A549 (cell line): ENCODE results near the gene LRRC14B. TPM values are rescaled to one million over a fixed set of nuclear protein-coding genes. Genes with fewer than 3 reads are reported as not detected.
A peak's percentile ranks its signal among the peaks of the same experiment; 100 is the strongest.
"Not testable (repeated sequence)": the region's sequence is repeated elsewhere in the genome, so short reads cannot be mapped to it uniquely, and the experiment has no call there.

Experiments used
- ATAC-seq, 2 experiments: fragments of 200-7000 bp in 1 of 2; fragments of >200 bp in 1 of 2; cut with Nextera tagmentation in 1 of 2; cut with Tn5 transposase in 1 of 2; 3 replicates each; pipeline versions ENCODE4 v1.8.0 to v1.9.1; 2018 to 2020; ENCODE audit warnings: mild to moderate bottlenecking in 1 of 2, moderate library complexity in 1 of 2
- CTCF ChIA-PET: fragments of 300-600 bp; sonication (Branson Sonifier 250); formaldehyde crosslinking; extraction: SDS; loops from one replicate; lab custom pipeline; 2021; ENCODE audit warnings: antibody characterized with exemption, inconsistent platforms; lab: Yijun Ruan, JAX
- POLR2A ChIA-PET: fragments of 350-600 bp; formaldehyde crosslinking; extraction: SDS; loops from one replicate; lab custom pipeline; 2021; ENCODE audit warnings: antibody characterized with exemption, inconsistent platforms; lab: Yijun Ruan, JAX
- DNase-seq, 2 experiments: peaks; one replicate each; pipeline versions ENCODE4 v3.0.0 to v3.0.0-alpha.2; 2011 to 2016; ENCODE audit warnings: low read depth in 1 of 2, low spot score in 1 of 2
- FAIRE-seq: peaks from 2 replicates; lab custom pipeline; 2011; peaks lifted over from hg19 to GRCh38; lab: Jason Lieb, UNC
- H3K27ac ChIP-seq, 2 experiments: fragments of >200 bp; sonication (Bioruptor Twin); formaldehyde crosslinking; 3 replicates each; pipeline ENCODE4 v1.5.1; 2016 to 2017
- H3K4me1 ChIP-seq: fragments of >200 bp; sonication (Bioruptor Twin); formaldehyde crosslinking; 3 replicates; pipeline ENCODE4 v1.6.1; 2016
- H3K4me2 ChIP-seq: fragments of >200 bp; sonication (Bioruptor Twin); formaldehyde crosslinking; 3 replicates; pipeline ENCODE4 v1.6.1; 2016
- H3K4me3 ChIP-seq: fragments of >200 bp; sonication (Bioruptor Twin); formaldehyde crosslinking; 3 replicates; pipeline ENCODE4 v1.5.1; 2016
- H3K9me3 ChIP-seq: fragments of >200 bp; sonication (Bioruptor Twin); formaldehyde crosslinking; 3 replicates; pipeline ENCODE4 v1.6.1; 2016
- FOSL2 ChIP-seq, 2 experiments: fragments of 450-650 bp in 1 of 2; fragments of >200 bp in 1 of 2; sonication (Bioruptor Twin) in 1 of 2; formaldehyde crosslinking; IDR thresholded peaks; 2 replicates each; pipeline versions ENCODE4 v1.5.0 to v1.6.1; 2016 to 2020; ENCODE audit warnings: mild to moderate bottlenecking in 1 of 2, moderate library complexity in 1 of 2
- HOXB13 ChIP-seq: fragments of 250-450 bp; sonication (Bioruptor Pico); IDR thresholded peaks from 2 replicates; pipeline ENCODE4 v1.5.0; 2020; ENCODE audit warnings: low read depth, mild to moderate bottlenecking, moderate library complexity
- WGBS: methylation state at CpG from one replicate; pipeline ENCODE4 v1.1.6; 2017; ENCODE audit errors: missing lambda C conversion rate; 5-methylcytosine and 5-hydroxymethylcytosine counted together
- polyA plus RNA-seq, 4 experiments: library from polyadenylated mRNA; depleted of rRNA in 3 of 4; stranded (reverse); fragments of >200 nt; fragmentation: RNase III in 1 of 4; extraction: RNeasy Plus Mini Kit Qiagen cat#74134 plus additional on column Dnase treatment in 1 of 4; gene quantifications; 2 replicates in 3 of 4; 3 replicates in 1 of 4; pipeline ENCODE4 v1.2.3, GENCODE V29; 2011 to 2017
- small RNA-seq, 6 experiments: library from RNA; depleted of rRNA; stranded (forward); fragments of <200 nt; gene quantifications; one replicate each; pipeline ENCODE3, GENCODE V24; 2012

Gene LRRC14B
- polyA plus RNA-seq, 2 of the 4 experiments (the other 2 are of a cell fraction), result not detected

DNA sequence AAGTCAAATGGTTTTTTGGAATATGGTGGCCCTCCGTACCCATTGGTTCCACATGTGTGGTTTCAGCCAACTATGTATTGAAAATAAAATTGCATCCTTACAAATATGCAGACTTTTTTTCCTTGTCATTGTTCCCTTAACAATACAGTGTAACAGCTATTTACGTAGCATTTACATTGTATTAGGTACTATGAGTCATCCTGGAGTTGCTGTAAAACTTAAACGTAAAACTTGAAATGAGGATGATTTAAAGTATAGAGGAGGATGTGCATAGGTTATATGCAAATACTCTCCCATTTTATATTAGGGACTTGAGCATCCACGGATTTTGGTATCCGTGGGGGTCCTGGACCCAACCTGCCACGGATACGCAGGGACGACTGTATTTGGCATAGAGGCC, 43.2 kb downstream of the LRRC14B start:
- WGBS, result 90% methylated on average over 8 of the region's 8 CpGs
- DNase-seq (no peak), FAIRE-seq (no peak), ATAC-seq (no peak)
- CTCF ChIA-PET, result no interaction called here
- H3K9me3 ChIP-seq, result no peaks in the 10 kb centered on the region
- H3K4me3 ChIP-seq, result no peak overlapping the region
- H3K27ac ChIP-seq, result no peak overlapping the region
- POLR2A ChIA-PET, result no interaction called here
- no peaks in the 10 kb centered on the region for H3K4me1 ChIP-seq
- H3K4me2 ChIP-seq, result no peak overlapping the region
- no peak for TF ChIP-seq HOXB13 (CRISPR knock-in tag)
- no peak for TF ChIP-seq FOSL2 (IDR thresholded peaks at IDR 0.05)
- TF ChIP-seq FOSL2 (CRISPR knock-in tag; IDR thresholded peaks at IDR 0.05), result peak; percentile 34; the same call in 1 of the 2 replicates

DNA sequence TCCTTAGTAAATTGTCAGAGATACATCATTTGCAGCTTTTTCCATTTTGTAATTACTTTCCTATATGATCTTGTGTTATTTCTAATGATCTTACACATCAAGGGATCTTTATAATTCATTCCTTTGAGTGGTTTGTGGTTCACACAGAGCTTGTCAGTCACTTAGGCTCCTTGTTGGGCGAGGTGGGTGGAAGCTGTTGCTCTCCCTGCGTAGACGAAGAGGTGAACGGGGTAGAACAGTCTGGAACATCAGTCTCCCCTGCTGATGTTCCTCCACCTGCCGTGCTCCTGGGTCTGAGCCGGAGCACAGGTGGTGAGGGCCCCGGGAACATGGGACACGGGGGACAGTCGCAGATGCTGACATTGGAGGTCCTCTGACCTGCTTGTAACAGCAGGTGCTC, 44.2 kb downstream of the LRRC14B start:
- H3K4me3 ChIP-seq, H3K9me3 ChIP-seq, H3K4me2 ChIP-seq, FAIRE-seq, POLR2A ChIA-PET, DNase-seq, H3K27ac ChIP-seq, H3K4me1 ChIP-seq, ATAC-seq: not testable (repeated sequence)
- CTCF ChIA-PET, result interaction anchor here (0.6 to 1.2 kb wide), 2 partner anchors 13 to 47 kb away, joined by 3 to 4 read pairs; no protein-coding TSS in a partner anchor
- WGBS, result 96% methylated on average over 6 of the region's 9 CpGs

DNA sequence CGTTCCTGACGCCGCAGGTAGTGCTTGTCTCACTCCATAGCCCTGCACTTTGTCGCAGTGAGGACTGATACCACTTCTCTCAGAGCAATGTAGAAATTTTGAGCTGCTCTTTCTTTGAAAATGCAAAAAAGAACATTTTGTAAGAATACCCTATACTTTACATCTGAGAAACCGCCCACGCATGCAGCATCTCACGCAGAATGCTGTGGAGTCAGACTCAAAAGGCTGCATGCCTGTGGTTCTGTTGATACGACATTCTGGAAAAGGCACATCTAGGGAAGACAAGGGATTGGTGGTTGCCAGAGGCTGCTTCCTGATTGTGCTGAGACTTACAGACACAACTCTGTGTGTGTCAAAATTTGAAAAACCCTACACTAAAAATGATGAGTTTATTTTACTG, 46.6 kb downstream of the LRRC14B start:
- FAIRE-seq, ATAC-seq: not testable (repeated sequence)
- 91% methylated on average over 8 of the region's 8 CpGs for WGBS

GRCh38 chr5:240550-240949, 49.3 kb downstream of the LRRC14B start:
- CTCF ChIA-PET, result interaction anchor here (1.4 kb wide), 1 partner anchor 22 kb away, joined by 4 read pairs; the partner anchor contains the start of genes CCDC127 and SDHA
- FAIRE-seq, POLR2A ChIA-PET, ATAC-seq, H3K9me3 ChIP-seq, H3K4me1 ChIP-seq, H3K4me2 ChIP-seq, H3K27ac ChIP-seq, H3K4me3 ChIP-seq, DNase-seq: not testable (repeated sequence)
- 99% methylated on average over 7 of the region's 7 CpGs for WGBS

More for the DNA sequence above, 46.6 kb downstream of the LRRC14B start:
- H3K4me3 ChIP-seq, H3K4me2 ChIP-seq, CTCF ChIA-PET, H3K9me3 ChIP-seq, DNase-seq, H3K4me1 ChIP-seq, H3K27ac ChIP-seq, POLR2A ChIA-PET: not testable (repeated sequence)

- DNase-seq, H3K4me2 ChIP-seq, ATAC-seq, H3K27ac ChIP-seq, H3K4me3 ChIP-seq, POLR2A ChIA-PET, H3K9me3 ChIP-seq, FAIRE-seq, H3K4me1 ChIP-seq: not testable (repeated sequence)
- 88% methylated on average over 13 of the region's 13 CpGs for WGBS
- CTCF ChIA-PET, result interaction anchor here (1.4 kb wide), 1 partner anchor 23 kb away, joined by 4 read pairs; the partner anchor contains the start of genes CCDC127 and SDHA
These were observed 49.9 kb downstream of the LRRC14B start for GRCh38 chr5:241045-241669.

DNA sequence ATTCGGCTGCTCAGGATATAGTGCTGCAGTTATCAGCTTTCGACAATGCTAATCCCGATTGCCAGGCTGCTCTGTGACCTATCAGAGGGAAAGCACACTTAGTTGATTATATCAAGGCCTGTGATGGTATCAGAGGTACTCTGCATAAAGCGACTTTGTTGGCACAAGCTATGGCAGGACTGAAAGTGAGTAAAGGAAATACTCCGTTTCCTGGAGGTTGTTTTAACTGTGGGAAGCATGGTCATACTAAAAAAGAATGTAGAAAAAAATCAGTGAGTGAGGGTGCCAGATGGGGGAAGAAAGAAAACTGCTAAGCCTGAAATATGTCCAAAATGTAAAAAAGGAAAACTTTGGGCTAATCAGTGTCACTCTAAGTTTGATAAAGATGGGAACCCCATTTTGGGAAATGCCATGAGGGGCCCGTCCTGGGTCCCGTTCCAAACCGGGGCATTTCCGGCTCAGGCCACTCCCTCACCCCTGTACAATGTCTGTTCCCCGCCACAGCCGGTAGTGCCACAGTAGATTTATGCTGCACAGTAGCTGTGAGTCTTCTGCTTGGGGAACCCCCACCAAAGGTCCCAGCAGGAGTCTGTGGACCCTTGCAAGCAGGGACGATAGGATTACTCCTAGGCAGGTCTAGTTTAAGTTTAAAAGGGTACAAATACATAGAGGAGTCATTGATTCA, 52.5 kb downstream of the LRRC14B start:
- H3K4me2 ChIP-seq, H3K4me3 ChIP-seq, H3K27ac ChIP-seq, DNase-seq, CTCF ChIA-PET, ATAC-seq, POLR2A ChIA-PET, FAIRE-seq, H3K9me3 ChIP-seq, H3K4me1 ChIP-seq: not testable (repeated sequence)
- WGBS, result 94% methylated on average over 12 of the region's 12 CpGs

DNA sequence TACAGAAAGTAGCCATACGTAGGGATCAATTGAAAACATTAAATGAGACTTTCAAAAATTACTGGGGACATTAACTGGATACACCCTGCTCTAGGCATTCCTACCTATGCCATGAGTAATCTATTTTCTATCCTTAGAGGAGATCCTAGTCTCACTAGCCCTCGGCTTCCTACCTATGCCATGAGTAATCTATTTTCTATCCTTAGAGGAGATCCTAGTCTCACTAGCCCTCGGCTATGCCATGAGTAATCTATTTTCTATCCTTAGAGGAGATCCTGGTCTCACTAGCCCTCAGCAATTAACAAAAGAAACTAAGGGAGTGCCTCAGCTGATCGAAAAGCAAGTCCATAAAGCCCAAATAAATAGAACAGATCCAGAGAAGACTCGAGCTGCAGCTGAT, 54.4 kb downstream of the LRRC14B start:
- CTCF ChIA-PET, result interaction anchor here (1.0 kb wide), 1 partner anchor 11 kb away, joined by 3 read pairs; no protein-coding TSS in a partner anchor
- H3K4me1 ChIP-seq, H3K4me2 ChIP-seq, H3K9me3 ChIP-seq, DNase-seq, FAIRE-seq, POLR2A ChIA-PET, H3K4me3 ChIP-seq, H3K27ac ChIP-seq, ATAC-seq: not testable (repeated sequence)
- 87% methylated on average over 5 of the region's 5 CpGs for WGBS

Small RNA genes within 50 kb of the gene (small RNA-seq; reads per million reads assigned to genes)
- 0 reads per million in 6 experiments for gene RF00019

Other genes starting within 250 kb of the LRRC14B start
- gene PLEKHG4B, start 99.3 kb upstream of the LRRC14B start, polyA plus RNA-seq (2011; rRNA removed), result 0.59 and 0.78 TPM in 2 replicates
- gene PLEKHG4B, start 99.3 kb upstream of the LRRC14B start, polyA plus RNA-seq (2017; fragmentation: RNase III; extraction: RNeasy Plus Mini Kit Qiagen cat#74134 plus additional on column Dnase treatment), result 0.57 to 0.67 TPM (median 0.66 TPM) in 3 replicates
- gene CCDC127, start 26.7 kb downstream of the LRRC14B start, polyA plus RNA-seq (2011; rRNA removed), result 5.1 and 5.2 TPM in 2 replicates
- gene CCDC127, start 26.7 kb downstream of the LRRC14B start, polyA plus RNA-seq (2017; fragmentation: RNase III; extraction: RNeasy Plus Mini Kit Qiagen cat#74134 plus additional on column Dnase treatment), result 5.6 to 6.2 TPM (median 6.2 TPM) in 3 replicates
- gene SDHA, start 26.8 kb downstream of the LRRC14B start, polyA plus RNA-seq (2011; rRNA removed), result 115 and 122 TPM in 2 replicates
- 131 to 134 TPM (median 134 TPM) in 3 replicates for gene SDHA, start 26.8 kb downstream of the LRRC14B start, polyA plus RNA-seq (2017; fragmentation: RNase III; extraction: RNeasy Plus Mini Kit Qiagen cat#74134 plus additional on column Dnase treatment)
- 234 and 273 TPM in 2 replicates for gene PDCD6, start 80.2 kb downstream of the LRRC14B start, polyA plus RNA-seq (2011; rRNA removed)
- 174 to 184 TPM (median 174 TPM) in 3 replicates for gene PDCD6, start 80.2 kb downstream of the LRRC14B start, polyA plus RNA-seq (2017; fragmentation: RNase III; extraction: RNeasy Plus Mini Kit Qiagen cat#74134 plus additional on column Dnase treatment)
- 1.2 and 1.4 TPM in 2 replicates for gene AHRR, start 130.2 kb downstream of the LRRC14B start, polyA plus RNA-seq (2011; rRNA removed)
- 1.7 to 2.3 TPM (median 1.8 TPM) in 3 replicates for gene AHRR, start 130.2 kb downstream of the LRRC14B start, polyA plus RNA-seq (2017; fragmentation: RNase III; extraction: RNeasy Plus Mini Kit Qiagen cat#74134 plus additional on column Dnase treatment)